Endodermal cell (in vitro differentiated cells): ENCODE data around the gene EML1. TPM values are rescaled to one million over a fixed set of nuclear protein-coding genes. Genes with fewer than 3 reads are reported as not detected.

Source experiments
- DNase-seq: peaks from one replicate; pipeline ENCODE4 v3.0.0-alpha.2; 2017
- H3K27ac ChIP-seq: 2 replicates; pipeline ENCODE4 v1.5.1; 2013; ENCODE audit warnings: mild to moderate bottlenecking, low read depth, low read length, moderate library complexity
- H3K27me3 ChIP-seq: 2 replicates; pipeline ENCODE4 v1.6.1; 2013; ENCODE audit warnings: mild to moderate bottlenecking, low read length, moderate library complexity; ENCODE audit not compliant: insufficient read depth, control insufficient read depth, poor library complexity, severe bottlenecking
- H3K36me3 ChIP-seq: 2 replicates; pipeline ENCODE4 v1.7.0; 2013; ENCODE audit warnings: mild to moderate bottlenecking, low read length, moderate library complexity; ENCODE audit not compliant: control insufficient read depth, insufficient read depth
- H3K4me1 ChIP-seq: one replicate; pipeline ENCODE4 v1.7.0; 2013; ENCODE audit warnings: low read length; ENCODE audit not compliant: control insufficient read depth, insufficient read depth
- H3K4me3 ChIP-seq: 2 replicates; pipeline ENCODE4 v1.5.1; 2013; ENCODE audit warnings: mild to moderate bottlenecking, low read length, moderate library complexity
- H3K9ac ChIP-seq: 2 replicates; pipeline ENCODE4 v1.6.1; 2013; ENCODE audit warnings: mild to moderate bottlenecking, low read length, moderate library complexity; ENCODE audit not compliant: poor library complexity, severe bottlenecking; ENCODE audit errors: extremely low read depth
- H3K9me3 ChIP-seq: 2 replicates; pipeline ENCODE4 v1.6.1; 2013; ENCODE audit warnings: mild to moderate bottlenecking, low read length, moderate library complexity; ENCODE audit not compliant: control insufficient read depth
- H3K27ac Mint-ChIP-seq: 2 replicates; pipeline ENCODE4 v1.8.0; 2020; ENCODE audit warnings: mixed read lengths
- H3K27me3 Mint-ChIP-seq: 2 replicates; pipeline ENCODE4 v1.8.0; 2021; ENCODE audit warnings: mild to moderate bottlenecking, mixed read lengths; ENCODE audit not compliant: insufficient read depth
- H3K36me3 Mint-ChIP-seq: 2 replicates; pipeline ENCODE4 v1.8.0; 2020; ENCODE audit warnings: low read depth, mixed read lengths
- H3K4me1 Mint-ChIP-seq: 2 replicates; pipeline ENCODE4 v1.8.0; 2020; ENCODE audit warnings: mixed read lengths
- H3K4me3 Mint-ChIP-seq: 2 replicates; pipeline ENCODE4 v1.8.0; 2020; ENCODE audit warnings: mild to moderate bottlenecking, moderate library complexity, mixed read lengths
- H3K9me3 Mint-ChIP-seq: 2 replicates; pipeline ENCODE4 v1.8.0; 2020; ENCODE audit warnings: mild to moderate bottlenecking, mixed read lengths
- WGBS, 2 experiments: methylation state at CpG; one replicate each; pipeline versions ENCODE4 v1.1.5 to v1.1.7; 2013; ENCODE audit warnings: missing lambda C conversion rate in 2 of 2, mixed read lengths in 1 of 2; ENCODE audit not compliant: insufficient coverage in 1 of 2, insufficient read length in 1 of 2; 5-methylcytosine and 5-hydroxymethylcytosine counted together
- total RNA-seq, 2 donors: library from RNA; stranded (reverse); fragmentation: NEBNext Ultra II Directional in 1 of 2; extraction: Animal tissue kit (Norgen Biotek cat#: 25700) in 1 of 2; gene quantifications; 2 replicates in 1 of 2; 3 replicates in 1 of 2; pipeline ENCODE4 v1.2.1, GENCODE V29; 2021
- TF ChIP-seq, protein P1 (sequence below): fragments of 200-600 bp; sonication (generic); conservative IDR thresholded peaks from 2 replicates; pipeline ENCODE4 v1.5.0; 2021; ENCODE audit warnings: antibody characterized with exemption, mild to moderate bottlenecking

EML1 gene
- total RNA-seq, 2 donors from 2014 or later = 25.0 to 31.4 TPM

GRCh38 chr14:99808154-99808505 lies 14.9 kb downstream of the EML1 start:
- TF ChIP-seq, protein P1, sequence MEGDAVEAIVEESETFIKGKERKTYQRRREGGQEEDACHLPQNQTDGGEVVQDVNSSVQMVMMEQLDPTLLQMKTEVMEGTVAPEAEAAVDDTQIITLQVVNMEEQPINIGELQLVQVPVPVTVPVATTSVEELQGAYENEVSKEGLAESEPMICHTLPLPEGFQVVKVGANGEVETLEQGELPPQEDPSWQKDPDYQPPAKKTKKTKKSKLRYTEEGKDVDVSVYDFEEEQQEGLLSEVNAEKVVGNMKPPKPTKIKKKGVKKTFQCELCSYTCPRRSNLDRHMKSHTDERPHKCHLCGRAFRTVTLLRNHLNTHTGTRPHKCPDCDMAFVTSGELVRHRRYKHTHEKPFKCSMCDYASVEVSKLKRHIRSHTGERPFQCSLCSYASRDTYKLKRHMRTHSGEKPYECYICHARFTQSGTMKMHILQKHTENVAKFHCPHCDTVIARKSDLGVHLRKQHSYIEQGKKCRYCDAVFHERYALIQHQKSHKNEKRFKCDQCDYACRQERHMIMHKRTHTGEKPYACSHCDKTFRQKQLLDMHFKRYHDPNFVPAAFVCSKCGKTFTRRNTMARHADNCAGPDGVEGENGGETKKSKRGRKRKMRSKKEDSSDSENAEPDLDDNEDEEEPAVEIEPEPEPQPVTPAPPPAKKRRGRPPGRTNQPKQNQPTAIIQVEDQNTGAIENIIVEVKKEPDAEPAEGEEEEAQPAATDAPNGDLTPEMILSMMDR = no peak
- peaks cover 13% of the 10 kb centered on the region for H3K4me1 Mint-ChIP-seq
- Histone ChIP-seq H3K36me3 (no peaks in the 10 kb centered on the region), H3K4me3 (no peak overlapping the region), H3K27ac (no peak overlapping the region), H3K27me3 (no peaks in the 10 kb centered on the region), H3K9ac (no peak overlapping the region), H3K9me3 (no peaks in the 10 kb centered on the region), H3K4me1 (no peaks in the 10 kb centered on the region)
- no peaks in the 10 kb centered on the region for H3K36me3 Mint-ChIP-seq
- DNase-seq = no peak
- no peaks in the 10 kb centered on the region for H3K9me3 Mint-ChIP-seq
- H3K27me3 Mint-ChIP-seq = no peaks in the 10 kb centered on the region
- H3K27ac Mint-ChIP-seq = no peak overlapping the region
- WGBS, 2 experiments = 94% methylated on average over 5 of the region's 5 CpGs; no CpG with 5 or more reads in 1 of the 2 experiments
- no peak overlapping the region for H3K4me3 Mint-ChIP-seq

- no peak overlapping the region for H3K27ac Mint-ChIP-seq
- no peak overlapping the region for H3K4me3 Mint-ChIP-seq
- H3K27ac ChIP-seq = no peak overlapping the region
Observed at GRCh38 chr14:99808515-99808914, 15.3 kb downstream of the EML1 start.

DNA sequence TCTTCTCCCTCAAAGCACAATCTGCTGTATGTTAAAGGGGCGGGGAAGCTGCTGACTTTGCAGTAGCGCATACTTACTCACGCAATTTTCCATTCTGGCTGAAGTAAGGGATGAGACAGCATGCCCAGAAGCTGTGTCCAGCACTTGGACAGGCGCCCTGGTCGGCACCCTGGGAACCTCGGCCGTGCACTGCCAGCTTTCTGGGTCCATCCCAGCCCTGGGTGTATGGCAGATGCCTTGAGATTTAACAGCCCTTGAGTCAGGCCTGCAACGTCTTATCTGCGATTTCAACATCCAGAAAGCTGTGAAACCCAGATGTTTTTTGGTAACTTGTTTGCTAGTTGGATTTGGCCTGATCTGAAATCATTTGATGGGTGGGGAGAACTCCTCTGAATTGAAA lies 16.1 kb downstream of the EML1 start:
- no peaks in the 10 kb centered on the region for H3K36me3 ChIP-seq
- no peaks in the 10 kb centered on the region for H3K4me1 ChIP-seq
- Mint-ChIP-seq H3K27me3 (no peaks in the 10 kb centered on the region), H3K27ac (no peak overlapping the region), H3K36me3 (no peaks in the 10 kb centered on the region), H3K9me3 (no peaks in the 10 kb centered on the region), H3K4me1 (peaks cover 13% of the 10 kb centered on the region), H3K4me3 (no peak overlapping the region)
- no peak overlapping the region for H3K4me3 ChIP-seq
- 92 to 96% methylated on average over 6 to 9 of the region's 9 CpGs for WGBS, 2 experiments
- no peak overlapping the region for H3K9ac ChIP-seq
- no peak overlapping the region for H3K27ac ChIP-seq
- no peak for DNase-seq
- H3K9me3 ChIP-seq = no peaks in the 10 kb centered on the region
- no peaks in the 10 kb centered on the region for H3K27me3 ChIP-seq
- TF ChIP-seq, protein P1 = no peak

More at GRCh38 chr14:99808515-99808914, 15.3 kb downstream of the EML1 start:
- Histone ChIP-seq H3K36me3 (no peaks in the 10 kb centered on the region), H3K4me1 (no peaks in the 10 kb centered on the region), H3K9me3 (no peaks in the 10 kb centered on the region), H3K4me3 (no peak overlapping the region), H3K27me3 (no peaks in the 10 kb centered on the region), H3K9ac (no peak overlapping the region)
- peaks cover 13% of the 10 kb centered on the region for H3K4me1 Mint-ChIP-seq
- DNase-seq = no peak
- no peaks in the 10 kb centered on the region for H3K36me3 Mint-ChIP-seq
- TF ChIP-seq, protein P1 = no peak
- 100% methylated on average over 2 of the region's 3 CpGs for WGBS, 2 experiments
- no peaks in the 10 kb centered on the region for H3K27me3 Mint-ChIP-seq
- no peaks in the 10 kb centered on the region for H3K9me3 Mint-ChIP-seq
